ENCODE results near the gene HNRNPL.
"Not testable (repeated sequence)": the region's sequence is repeated elsewhere in the genome, so short reads cannot be mapped to it uniquely, and the experiment has no call there.

Gene HNRNPL

DNA sequence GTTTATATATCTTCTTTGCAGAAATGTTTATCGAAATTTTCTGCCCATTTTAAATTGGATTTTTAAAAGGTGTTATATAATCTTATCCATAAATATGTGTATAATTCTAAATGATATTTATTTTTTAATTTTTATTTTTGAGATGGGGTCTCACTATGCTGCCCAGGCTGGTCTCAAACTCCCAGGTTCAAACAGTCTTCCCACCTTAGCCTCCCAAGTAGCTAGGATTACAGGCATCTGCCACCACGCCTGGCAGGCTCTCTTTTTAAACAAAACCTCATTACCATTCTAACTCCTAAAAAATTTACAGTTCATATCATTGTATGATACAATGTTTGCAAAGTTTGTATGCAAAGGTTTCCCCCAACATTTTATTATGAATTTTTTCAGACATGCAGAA, 53.6 kb downstream of the HNRNPL start:
- no peak for DNase-seq

DNA sequence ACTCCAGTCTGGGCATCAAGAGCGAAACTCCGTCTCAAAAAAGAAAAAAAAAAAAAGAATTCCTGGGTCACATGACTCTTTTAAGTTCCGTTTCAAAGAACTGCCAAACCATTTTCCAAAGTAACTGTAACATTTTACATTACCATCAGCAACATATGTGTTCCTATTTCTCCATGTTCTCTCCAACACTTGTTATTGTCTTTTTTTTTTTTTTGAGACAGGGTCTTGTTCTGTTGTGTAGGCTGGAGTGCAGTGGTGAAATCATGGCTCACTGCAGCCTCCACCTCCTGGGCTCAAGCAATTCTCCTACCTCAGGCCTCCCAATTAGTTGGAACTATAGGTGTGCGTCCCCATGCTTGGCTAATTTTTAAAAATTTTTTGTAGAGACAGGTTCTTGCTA, 54.2 kb downstream of the HNRNPL start:
- DNase-seq = no peak

DNA sequence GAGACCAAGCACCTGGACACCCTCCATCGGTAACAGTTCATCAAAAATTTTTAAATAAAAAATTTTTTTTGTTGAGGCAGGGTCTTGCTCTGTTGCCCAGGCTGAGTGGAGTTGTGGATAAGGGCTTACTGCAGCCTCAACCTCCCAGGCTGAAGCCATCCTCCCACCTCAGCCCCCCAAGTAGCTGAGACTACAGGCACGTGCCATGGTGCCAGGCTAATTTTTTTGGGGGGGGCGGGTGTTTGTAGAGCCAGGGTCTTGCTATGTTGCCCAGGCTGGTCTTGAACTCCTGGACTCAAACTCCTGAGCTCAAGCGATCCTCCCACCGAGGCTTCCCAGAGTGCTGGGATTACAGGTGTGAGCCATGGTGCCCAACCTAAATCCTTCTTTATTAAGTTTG, 56.1 kb downstream of the HNRNPL start:
- DNase-seq = no peak

DNA sequence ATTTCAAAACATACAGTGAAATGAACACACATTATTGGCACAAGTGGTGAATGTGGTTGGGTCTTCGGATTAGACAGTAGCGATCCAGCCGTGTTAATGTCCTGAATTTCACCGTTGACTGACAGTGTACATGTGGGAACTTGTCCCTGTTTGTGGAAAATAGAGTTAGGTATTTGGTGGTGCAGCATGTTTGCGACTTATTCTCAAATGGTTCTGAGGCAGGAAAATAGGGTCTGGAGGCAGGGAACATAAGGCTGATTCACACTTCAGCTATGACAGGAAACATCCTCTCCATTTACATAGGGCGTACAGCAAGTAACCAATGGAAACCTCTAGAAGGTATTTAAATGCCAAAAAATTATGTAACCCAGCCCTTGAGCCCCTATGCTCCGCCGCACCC, 56.6 kb downstream of the HNRNPL start:
- DNase-seq = no peak

DNA sequence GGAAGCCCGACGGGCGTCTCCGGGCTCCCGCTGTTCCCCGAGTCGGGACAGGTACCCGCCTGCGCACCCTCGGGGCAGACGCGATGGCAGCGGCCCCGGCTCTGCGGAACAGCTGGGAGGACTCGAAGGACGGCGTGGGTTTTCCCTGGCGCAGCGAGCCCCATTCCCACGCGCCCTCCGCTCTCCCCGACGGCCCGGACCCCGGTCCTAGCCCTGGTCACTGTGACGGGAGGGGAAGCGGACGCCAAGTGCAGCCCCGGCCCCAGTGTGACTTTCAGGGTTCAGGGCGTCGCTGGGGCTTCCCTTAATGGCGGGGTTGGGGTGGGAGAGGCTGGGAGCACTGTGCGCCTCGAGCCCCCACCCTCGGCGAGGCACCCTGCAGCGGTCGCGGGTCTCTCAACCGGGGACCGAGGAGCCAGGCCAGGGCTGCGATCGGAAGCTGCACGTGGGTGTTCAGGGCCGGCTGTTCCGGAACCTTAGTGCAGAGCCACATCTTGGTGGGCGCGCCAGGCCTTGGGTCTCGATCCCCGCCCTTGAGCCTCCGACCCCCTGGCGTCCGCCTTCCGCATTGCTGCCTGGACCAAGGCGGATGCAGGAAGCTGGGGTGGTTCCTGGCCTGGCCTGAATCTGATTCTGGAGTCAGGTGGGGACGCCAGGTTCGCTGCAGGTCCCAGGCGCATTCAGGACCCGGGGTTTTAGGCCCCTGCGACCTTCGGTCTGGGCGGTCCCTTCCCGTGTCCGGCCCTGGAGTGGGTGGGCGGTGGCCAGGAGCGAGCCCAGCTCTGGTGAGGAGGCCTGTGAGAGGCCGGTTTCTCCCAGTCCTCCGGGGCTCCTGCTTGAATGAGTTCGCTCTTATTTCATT, 57.3 kb downstream of the HNRNPL start:
- peak; percentile 35 to 37 for DNase-seq

DNA sequence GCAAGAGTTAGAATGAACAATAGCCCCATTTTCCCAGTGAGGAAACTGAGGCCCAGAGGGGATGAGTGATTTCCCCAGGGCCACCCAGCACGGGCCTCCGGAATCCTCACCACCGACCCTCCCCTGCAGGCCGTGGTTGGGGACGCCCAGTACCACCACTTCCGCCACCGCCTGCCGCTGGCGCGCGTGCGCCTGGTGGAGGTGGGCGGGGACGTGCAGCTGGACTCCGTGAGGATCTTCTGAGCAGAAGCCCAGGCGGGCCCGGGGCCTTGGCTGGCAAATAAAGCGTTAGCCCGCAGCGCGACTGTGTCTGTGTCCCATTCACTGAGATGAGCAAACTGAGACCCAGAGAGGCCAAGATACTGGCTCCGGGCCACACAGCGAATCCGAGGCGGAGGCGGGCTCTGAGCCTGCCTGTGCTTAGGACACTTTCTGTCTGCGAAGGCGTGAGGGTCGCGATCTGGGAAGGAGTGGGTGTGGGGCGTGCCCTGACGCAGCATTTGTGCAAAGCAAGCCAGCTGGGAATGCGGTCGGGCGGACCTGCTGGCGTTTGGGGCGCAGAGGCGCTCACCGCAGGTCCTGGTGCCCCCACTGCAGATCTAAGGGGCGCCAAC, 58.2 kb downstream of the HNRNPL start:
- not testable (repeated sequence) for DNase-seq

DNA sequence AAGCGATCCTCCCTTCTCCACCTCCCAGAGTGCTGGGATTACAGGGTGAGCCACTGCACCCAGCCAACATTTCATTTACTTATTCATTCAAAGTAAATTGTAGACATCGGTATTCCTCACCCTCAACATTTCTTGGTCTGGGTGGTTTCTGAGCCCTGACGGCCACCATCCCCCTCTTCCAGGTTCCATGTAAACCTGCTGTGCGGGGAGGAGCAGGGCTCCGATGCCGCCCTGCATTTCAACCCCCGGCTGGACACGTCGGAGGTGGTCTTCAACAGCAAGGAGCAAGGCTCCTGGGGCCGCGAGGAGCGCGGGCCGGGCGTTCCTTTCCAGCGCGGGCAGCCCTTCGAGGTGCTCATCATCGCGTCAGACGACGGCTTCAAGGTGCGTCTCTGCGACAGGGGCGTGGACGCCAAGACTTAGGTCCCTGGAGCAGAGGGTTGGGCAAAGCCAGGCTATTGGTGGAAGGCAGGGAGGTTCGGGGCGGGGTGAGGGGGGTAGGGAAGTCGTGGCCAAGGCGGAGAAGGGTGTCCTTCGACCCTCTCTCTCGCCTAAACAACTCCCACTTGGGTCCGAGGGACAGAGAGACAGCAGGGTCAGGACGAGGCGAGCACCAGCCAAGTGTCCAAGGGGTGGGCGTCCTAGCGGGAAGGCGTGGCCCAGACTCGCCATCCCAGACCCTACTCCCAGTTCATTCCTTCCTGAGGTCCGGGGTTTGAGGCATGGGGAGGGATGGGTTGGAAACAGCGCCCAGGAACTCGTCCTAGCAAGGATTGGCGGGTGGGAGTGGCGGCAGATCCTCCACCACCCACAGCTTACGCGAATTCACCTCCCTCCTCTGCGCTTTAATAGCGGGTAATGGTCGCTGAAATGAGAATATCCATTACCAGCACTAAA, 59.0 kb downstream of the HNRNPL start:
- DNase-seq = not testable (repeated sequence)

DNA sequence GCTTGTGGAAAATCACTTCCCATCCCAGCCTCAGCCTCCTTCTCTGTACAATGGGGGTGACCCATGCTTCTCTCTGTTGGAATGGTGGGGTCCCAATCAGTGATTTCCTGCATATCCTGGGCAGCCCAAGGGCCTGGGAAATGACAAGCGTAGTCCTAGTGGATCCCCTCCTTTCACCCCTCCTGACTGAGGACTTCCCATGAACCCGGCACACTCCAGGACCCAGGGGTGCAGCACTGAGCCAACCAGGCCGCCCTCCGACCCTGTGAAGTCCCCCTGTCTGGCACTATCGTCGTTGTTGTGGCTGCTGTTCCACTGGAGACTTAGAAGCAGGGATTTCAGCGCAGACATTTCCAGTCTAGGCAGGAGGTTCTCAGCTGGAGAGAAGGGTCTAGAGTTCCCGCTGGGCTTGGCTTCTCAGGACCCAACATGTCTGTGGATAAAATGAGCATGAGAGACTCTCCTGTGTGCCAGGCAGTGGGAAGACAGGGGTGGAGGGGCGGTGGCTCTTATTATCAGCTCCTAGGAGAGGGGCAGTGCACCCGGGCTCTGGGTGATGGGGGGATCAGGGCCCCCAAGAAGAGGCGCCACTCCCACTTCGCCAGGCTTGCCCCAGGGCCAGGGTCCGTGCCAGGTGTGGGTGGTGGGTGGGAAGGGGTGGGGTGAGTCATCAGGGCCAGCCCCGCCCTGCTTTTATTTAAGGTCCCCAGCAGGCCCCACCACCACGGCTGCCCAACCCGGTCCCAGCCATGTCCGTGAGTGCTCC, 61.1 kb downstream of the HNRNPL start, which contains the start of gene LGALS7B:
TSS of gene LGALS7B (plus strand) at position 723 of the 766 bp plus-strand sequence. CDS start at position 750, 27 bp downstream.
- no peak for DNase-seq

DNA sequence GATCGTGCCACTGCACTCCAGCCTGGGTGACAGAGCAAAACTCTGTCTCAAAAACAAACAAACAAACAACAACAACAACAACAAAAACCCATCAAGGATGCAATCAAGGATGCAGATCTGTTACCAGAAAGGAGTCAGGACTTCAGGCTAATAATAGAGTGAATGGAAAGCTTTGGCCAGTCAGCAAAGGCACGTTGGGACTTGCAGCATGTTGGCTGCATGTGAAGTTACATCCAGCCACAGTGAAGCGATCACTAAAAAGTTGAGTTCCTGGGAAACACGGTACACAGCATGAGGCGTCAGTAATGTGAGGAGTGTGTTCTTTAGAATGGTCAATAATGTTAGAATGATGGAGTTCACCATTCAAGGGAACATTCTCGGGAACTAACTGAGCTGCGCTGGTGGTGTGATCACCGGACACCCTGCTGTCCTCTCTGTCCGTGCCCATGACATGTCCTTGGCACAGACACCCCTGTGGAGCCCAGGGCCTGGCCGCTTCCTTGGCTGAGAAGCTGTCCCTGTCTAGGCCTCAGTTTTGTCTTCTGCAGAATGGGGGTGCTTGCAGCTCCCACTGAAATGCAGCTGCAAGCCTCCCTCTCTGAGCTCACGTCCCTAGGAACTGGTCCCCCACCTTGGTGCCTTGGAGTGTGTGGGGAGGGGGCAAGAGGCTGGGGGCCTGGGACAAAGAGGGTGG, 63.1 kb downstream of the HNRNPL start:
- no peak for DNase-seq

All from CD4-positive, alpha-beta T cell treated with Interleukin-4 for 1 hour (primary cell).